Measurements from ENCODE around the gene TMEM40.
A peak's percentile ranks its signal among the peaks of the same experiment; 100 is the strongest.

Gene TMEM40

GRCh38 chr3:12689997-12690711 is 68.9 kb downstream of the TMEM40 start:
- Histone ChIP-seq H3K27ac (ENCODE audit: extremely low read depth, low read depth, low read length) (no peak overlapping the region), H3K9me3 (ENCODE audit: control insufficient read depth, insufficient read depth, low read depth, low read length) (no peaks in the 10 kb centered on the region), H3K4me3 (ENCODE audit: low read depth, low read length) (no peak overlapping the region), H3K36me3 (ENCODE audit: control insufficient read depth in 2 of 2, insufficient read depth in 1 of 2, low read length in 2 of 2) (no peaks in the 10 kb centered on the region), H3K4me1 (ENCODE audit: control insufficient read depth, insufficient read depth, low read length) (no peaks in the 10 kb centered on the region)
- TF ChIP-seq ZNF830 (tag by site-specific recombination; IDR thresholded peaks at IDR 0.05; ENCODE audit: low read depth) (no peak), ZNF335 (tag by site-specific recombination; conservative IDR thresholded peaks at IDR 0.05) (peak; percentile 37; the same call in 1 of the 2 replicates), ZNF211 (tag by site-specific recombination; IDR thresholded peaks at IDR 0.05; ENCODE audit: low read depth) (no peak), SCRT2 (tag by site-specific recombination; IDR thresholded peaks at IDR 0.05) (peak; percentile 62; the same call in 1 of the 2 replicates)
- TF ChIP-seq, protein P1, sequence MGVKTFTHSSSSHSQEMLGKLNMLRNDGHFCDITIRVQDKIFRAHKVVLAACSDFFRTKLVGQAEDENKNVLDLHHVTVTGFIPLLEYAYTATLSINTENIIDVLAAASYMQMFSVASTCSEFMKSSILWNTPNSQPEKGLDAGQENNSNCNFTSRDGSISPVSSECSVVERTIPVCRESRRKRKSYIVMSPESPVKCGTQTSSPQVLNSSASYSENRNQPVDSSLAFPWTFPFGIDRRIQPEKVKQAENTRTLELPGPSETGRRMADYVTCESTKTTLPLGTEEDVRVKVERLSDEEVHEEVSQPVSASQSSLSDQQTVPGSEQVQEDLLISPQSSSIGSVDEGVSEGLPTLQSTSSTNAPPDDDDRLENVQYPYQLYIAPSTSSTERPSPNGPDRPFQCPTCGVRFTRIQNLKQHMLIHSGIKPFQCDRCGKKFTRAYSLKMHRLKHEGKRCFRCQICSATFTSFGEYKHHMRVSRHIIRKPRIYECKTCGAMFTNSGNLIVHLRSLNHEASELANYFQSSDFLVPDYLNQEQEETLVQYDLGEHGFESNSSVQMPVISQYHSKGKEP (tag by site-specific recombination; IDR thresholded peaks at IDR 0.05) = 0 out of 2 replicates have a peak, but pooled peaks have one; percentile 32
- ChIA-PET CTCF (interaction anchor here (0.6 kb wide), 1 partner anchor 118 kb away, joined by 3 read pairs; no protein-coding TSS in a partner anchor), POLR2A (no interaction called here)

DNA sequence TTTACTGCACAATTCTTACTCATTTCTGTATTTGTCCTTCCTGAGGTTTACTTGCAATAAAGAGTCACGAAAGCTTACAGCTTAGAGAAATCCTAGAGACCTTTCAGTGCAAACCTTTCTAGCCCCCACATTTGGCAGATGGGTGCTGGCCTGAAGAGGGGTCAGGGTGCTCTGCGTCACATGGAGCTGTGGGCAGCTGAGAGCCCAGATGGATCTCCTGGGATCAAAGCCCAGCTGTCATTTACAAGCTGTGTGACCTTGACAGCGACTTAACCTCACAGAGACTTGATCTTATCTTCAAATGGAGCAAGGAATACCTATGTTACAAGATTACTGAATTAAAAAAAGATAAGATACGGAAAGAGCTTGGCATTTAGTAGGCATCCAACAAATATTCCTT is 71.1 kb downstream of the TMEM40 start:
- Histone ChIP-seq H3K4me1 (ENCODE audit: control insufficient read depth, insufficient read depth, low read length) (no peaks in the 10 kb centered on the region), H3K27ac (ENCODE audit: extremely low read depth, low read depth, low read length) (no peak overlapping the region), H3K9me3 (ENCODE audit: control insufficient read depth, insufficient read depth, low read depth, low read length) (no peaks in the 10 kb centered on the region), H3K36me3 (ENCODE audit: control insufficient read depth in 2 of 2, insufficient read depth in 1 of 2, low read length in 2 of 2) (no peaks in the 10 kb centered on the region), H3K4me3 (ENCODE audit: low read depth, low read length) (no peak overlapping the region)
- POLR2A ChIA-PET = no interaction called here
- CTCF ChIA-PET = interaction anchor here (1.1 to 1.2 kb wide), 2 partner anchors 32 to 138 kb away, joined by 3 read pairs; no protein-coding TSS in a partner anchor
- no peak for TF ChIP-seq ZBTB48 (tag by site-specific recombination; IDR thresholded peaks at IDR 0.05)
- TF ChIP-seq ZNF624 (tag by site-specific recombination; IDR thresholded peaks at IDR 0.05) = no peak
- no peak for TF ChIP-seq ZNF658 (tag by site-specific recombination; IDR thresholded peaks at IDR 0.05)
- no peak for TF ChIP-seq ZNF549 (tag by site-specific recombination; IDR thresholded peaks at IDR 0.05)
- TF ChIP-seq KLF7 (tag by site-specific recombination; IDR thresholded peaks at IDR 0.05; ENCODE audit: borderline replicate concordance) = no peak
- no peak for TF ChIP-seq ZNF777 (tag by site-specific recombination; IDR thresholded peaks at IDR 0.05; ENCODE audit: borderline replicate concordance)
- no peak for TF ChIP-seq ZNF292 (tag by site-specific recombination; IDR thresholded peaks at IDR 0.05; ENCODE audit: borderline replicate concordance, low read depth)
- no peak for TF ChIP-seq GFI1B (tag by site-specific recombination; IDR thresholded peaks at IDR 0.05)
- no peak for TF ChIP-seq ZNF76 (tag by site-specific recombination; IDR thresholded peaks at IDR 0.05; ENCODE audit: borderline replicate concordance, low read depth)
- no peak for TF ChIP-seq ZNF529 (tag by site-specific recombination; IDR thresholded peaks at IDR 0.05; ENCODE audit: insufficient replicate concordance)
- no peak for TF ChIP-seq ZFP69B (tag by site-specific recombination; IDR thresholded peaks at IDR 0.05)

GRCh38 chr3:12686096-12686495 is 73.0 kb downstream of the TMEM40 start:
- H3K36me3 ChIP-seq (ENCODE audit: control insufficient read depth in 2 of 2, insufficient read depth in 1 of 2, low read length in 2 of 2) = no peaks in the 10 kb centered on the region
- no peaks in the 10 kb centered on the region for H3K9me3 ChIP-seq (ENCODE audit: control insufficient read depth, insufficient read depth, low read depth, low read length)
- ChIA-PET CTCF (no interaction called here), POLR2A (no interaction called here)
- H3K4me1 ChIP-seq (ENCODE audit: control insufficient read depth, insufficient read depth, low read length) = no peaks in the 10 kb centered on the region
- H3K27ac ChIP-seq (ENCODE audit: extremely low read depth, low read depth, low read length) = no peak overlapping the region
- H3K4me3 ChIP-seq (ENCODE audit: low read depth, low read length) = no peak overlapping the region
- TF ChIP-seq ZNF48 (tag by site-specific recombination; IDR thresholded peaks at IDR 0.05) = no peak
- no peak for TF ChIP-seq ZNF600 (tag by site-specific recombination; IDR thresholded peaks at IDR 0.05)
- TF ChIP-seq ZNF433 (tag by site-specific recombination; IDR thresholded peaks at IDR 0.05; ENCODE audit: low read depth) = no peak
- no peak for TF ChIP-seq ZNF112 (tag by site-specific recombination; IDR thresholded peaks at IDR 0.05)
- TF ChIP-seq PRDM1 (tag by site-specific recombination; IDR thresholded peaks at IDR 0.05) = no peak
- TF ChIP-seq ZNF416 (tag by site-specific recombination; IDR thresholded peaks at IDR 0.05) = no peak
- TF ChIP-seq ZNF248 (tag by site-specific recombination; IDR thresholded peaks at IDR 0.05) = no peak
- no peak for TF ChIP-seq GLI2 (tag by site-specific recombination; IDR thresholded peaks at IDR 0.05; ENCODE audit: borderline replicate concordance, low read depth)
- TF ChIP-seq ZNF354C (tag by site-specific recombination; IDR thresholded peaks at IDR 0.05; ENCODE audit: borderline replicate concordance, low read depth) = no peak
- no peak for TF ChIP-seq ZEB2 (tag by site-specific recombination; IDR thresholded peaks at IDR 0.05)
- TF ChIP-seq ZBTB6 (tag by site-specific recombination; IDR thresholded peaks at IDR 0.05) = no peak
- no peak for TF ChIP-seq ZNF404 (tag by site-specific recombination; IDR thresholded peaks at IDR 0.05)
- no peak for TF ChIP-seq ZNF501 (tag by site-specific recombination; IDR thresholded peaks at IDR 0.05)
- TF ChIP-seq KLF10 (tag by site-specific recombination; IDR thresholded peaks at IDR 0.05) = no peak
- no peak for TF ChIP-seq KLF16 (tag by site-specific recombination; IDR thresholded peaks at IDR 0.05)

All from HEK293 (cell line).